GM23338 (cell line): ENCODE data around the gene RPAP2. TPM values are rescaled to one million over a fixed set of nuclear protein-coding genes. Genes with fewer than 3 reads are reported as not detected.
"Not testable (repeated sequence)": the region's sequence is repeated elsewhere in the genome, so short reads cannot be mapped to it uniquely, and the experiment has no call there.

Experiments
- ATAC-seq: fragments of 200-7000 bp; cut with Tn5 transposase; 3 replicates; pipeline ENCODE4 v1.9.1; 2020
- DNase-seq: peaks from one replicate; pipeline ENCODE4 v3.0.0-alpha.2; 2015; ENCODE audit warnings: low spot score
- H2AFZ ChIP-seq: fragments of 200-600 bp; sonication (generic); 2 replicates; pipeline ENCODE4 v1.8.0; 2016; ENCODE audit warnings: antibody characterized with exemption, mild to moderate bottlenecking, moderate library complexity
- H3F3A ChIP-seq: fragments of 200-600 bp; sonication (generic); replicated peaks from 2 replicates; pipeline ENCODE4 v1.8.0; 2017; ENCODE audit warnings: antibody characterized with exemption, mixed run types, low read depth
- H3K27ac ChIP-seq: fragments of 200-600 bp; sonication (generic); 2 replicates; pipeline ENCODE4 v1.6.1; 2016; ENCODE audit warnings: low read depth
- H3K27me3 ChIP-seq: fragments of 200-600 bp; sonication (generic); 2 replicates; pipeline ENCODE4 v1.8.0; 2016; ENCODE audit warnings: mild to moderate bottlenecking, mixed run types, moderate library complexity; ENCODE audit not compliant: insufficient read depth
- H3K36me3 ChIP-seq: fragments of 200-600 bp; sonication (generic); 2 replicates; pipeline ENCODE4 v1.8.0; 2016; ENCODE audit warnings: mild to moderate bottlenecking; ENCODE audit not compliant: insufficient read depth
- H3K4me1 ChIP-seq: fragments of 200-600 bp; sonication (generic); 2 replicates; pipeline ENCODE4 v1.8.0; 2016; ENCODE audit warnings: mild to moderate bottlenecking, moderate library complexity; ENCODE audit not compliant: insufficient read depth
- H3K4me2 ChIP-seq: fragments of 200-600 bp; sonication (generic); 2 replicates; pipeline ENCODE4 v1.7.1; 2017; ENCODE audit warnings: mixed run types
- H3K4me3 ChIP-seq: fragments of 200-600 bp; sonication (generic); 2 replicates; pipeline ENCODE4 v1.6.1; 2016; ENCODE audit warnings: mixed run types
- H3K79me2 ChIP-seq: fragments of 200-600 bp; sonication (generic); replicated peaks from 2 replicates; pipeline ENCODE4 v1.8.0; 2017; ENCODE audit warnings: mild to moderate bottlenecking; ENCODE audit not compliant: insufficient read depth
- H3K9me2 ChIP-seq: fragments of 200-600 bp; sonication (generic); 2 replicates; pipeline ENCODE4 v1.8.0; 2017; ENCODE audit not compliant: insufficient read depth
- H4K20me1 ChIP-seq: fragments of 200-600 bp; sonication (generic); replicated peaks from 2 replicates; pipeline ENCODE4 v1.8.0; 2017; ENCODE audit warnings: mild to moderate bottlenecking; ENCODE audit not compliant: insufficient read depth
- H3K27ac Mint-ChIP-seq: 2 replicates; pipeline ENCODE4 v1.8.0; 2020; ENCODE audit warnings: inconsistent platforms, mild to moderate bottlenecking, moderate library complexity, mixed read lengths
- H3K27me3 Mint-ChIP-seq: 3 replicates; pipeline ENCODE4 v1.8.0; 2022; ENCODE audit warnings: low read depth, mild to moderate bottlenecking, moderate library complexity, mixed read lengths, inconsistent platforms; ENCODE audit not compliant: insufficient read depth, poor library complexity
- H3K36me3 Mint-ChIP-seq: 3 replicates; pipeline ENCODE4 v1.8.0; 2021; ENCODE audit warnings: low read depth, mild to moderate bottlenecking, inconsistent platforms, moderate library complexity, mixed read lengths
- H3K4me1 Mint-ChIP-seq: 3 replicates; pipeline ENCODE4 v1.8.0; 2020; ENCODE audit warnings: mild to moderate bottlenecking, inconsistent platforms, mixed read lengths
- H3K4me3 Mint-ChIP-seq: 3 replicates; pipeline ENCODE4 v1.8.0; 2021; ENCODE audit warnings: moderate library complexity, mild to moderate bottlenecking, inconsistent platforms, mixed read lengths
- H3K9me3 Mint-ChIP-seq: 3 replicates; pipeline ENCODE4 v1.8.0; 2020; ENCODE audit warnings: moderate library complexity, mild to moderate bottlenecking, inconsistent platforms, mixed read lengths
- CREB1 ChIP-seq: fragments of 250-450 bp; sonication (Bioruptor Pico); IDR thresholded peaks from 2 replicates; pipeline ENCODE4 v1.5.0; 2020; ENCODE audit warnings: low read depth, mild to moderate bottlenecking, moderate library complexity
- ETS1 ChIP-seq: IDR thresholded peaks from 2 replicates; pipeline ENCODE4 v1.6.1; 2016; ENCODE audit warnings: antibody characterized with exemption
- EZH2 ChIP-seq: fragments of 200-600 bp; sonication (generic); IDR thresholded peaks from one replicate; pipeline ENCODE4 v1.8.0; 2017; ENCODE audit warnings: antibody characterized with exemption, mild to moderate bottlenecking, low read depth; ENCODE audit not compliant: unreplicated experiment
- JUNB ChIP-seq: IDR thresholded peaks from one replicate; pipeline ENCODE4 v1.6.1; 2016; ENCODE audit warnings: antibody characterized with exemption; ENCODE audit not compliant: unreplicated experiment
- REST ChIP-seq: IDR thresholded peaks from one replicate; pipeline ENCODE4 v1.6.1; 2018; ENCODE audit warnings: antibody characterized with exemption; ENCODE audit not compliant: unreplicated experiment
- ZNF462 ChIP-seq: fragments of 250-450 bp; sonication (Bioruptor Pico); IDR thresholded peaks from 2 replicates; pipeline ENCODE4 v1.5.0; 2020; ENCODE audit warnings: mild to moderate bottlenecking, moderate library complexity
- polyA plus RNA-seq: library from polyadenylated mRNA; unstranded; fragments of >200 nt; fragmentation: Nextera tagmentation; extraction: Ambion mirVana; gene quantifications from 2 replicates; pipeline ENCODE4 v1.2.1, GENCODE V29; 2016
- total RNA-seq: library from RNA; depleted of rRNA; stranded (reverse); fragments of >200 nt; shearing (Covaris generic); gene quantifications from 2 replicates; pipeline ENCODE4 v1.2.3, GENCODE V29; 2014

Gene RPAP2
- total and polyA plus RNA-seq, 2 experiments from 2014 or later, result 26.6 to 30.4 TPM

- Histone ChIP-seq H2AFZ (no peak overlapping the region), H3K27me3 (no peaks in the 10 kb centered on the region), H3F3A (no peaks in the 10 kb centered on the region), H4K20me1 (no peaks in the 10 kb centered on the region), H3K9me2 (no peaks in the 10 kb centered on the region), H3K79me2 (no peaks in the 10 kb centered on the region), H3K4me3 (no peak overlapping the region), H3K4me2 (no peak overlapping the region), H3K36me3 (no peaks in the 10 kb centered on the region), H3K27ac (no peak overlapping the region), H3K4me1 (peaks cover 16% of the 10 kb centered on the region)
- DNase-seq (no peak), ATAC-seq (no peak)
- Mint-ChIP-seq H3K27ac (no peak overlapping the region), H3K27me3 (no peaks in the 10 kb centered on the region), H3K9me3 (peaks cover 6% of the 10 kb centered on the region; the same call in 1 of the 3 replicates), H3K36me3 (peaks cover 3% of the 10 kb centered on the region; the same call in 1 of the 3 replicates), H3K4me3 (no peak overlapping the region), H3K4me1 (peaks cover 12% of the 10 kb centered on the region)
- no peak for TF ChIP-seq JUNB
- TF ChIP-seq CREB1, result no peak
- no peak for TF ChIP-seq EZH2
- no peak for TF ChIP-seq ZNF462 (CRISPR knock-in tag)
- no peak for TF ChIP-seq REST
- no peak for TF ChIP-seq ETS1
Measured at GRCh38 chr1:92430030-92430429, 131.2 kb downstream of the RPAP2 start.

GRCh38 chr1:92434572-92434971 is 135.7 kb downstream of the RPAP2 start:
- H3K9me2 ChIP-seq, H3K27me3 Mint-ChIP-seq, ATAC-seq, H3F3A ChIP-seq, H3K4me1 ChIP-seq, H3K4me3 ChIP-seq, H3K27ac ChIP-seq, H3K4me3 Mint-ChIP-seq, DNase-seq, H3K36me3 ChIP-seq, H3K4me1 Mint-ChIP-seq, H3K27ac Mint-ChIP-seq, H3K4me2 ChIP-seq, H3K79me2 ChIP-seq, H4K20me1 ChIP-seq, H3K27me3 ChIP-seq, H2AFZ ChIP-seq: not testable (repeated sequence)
- Mint-ChIP-seq H3K9me3 (peaks cover 24% of the 10 kb centered on the region), H3K36me3 (peaks cover 12% of the 10 kb centered on the region)
